ENCODE measurements around the gene CDH16.
"Not testable (repeated sequence)": the region's sequence is repeated elsewhere in the genome, so short reads cannot be mapped to it uniquely, and the experiment has no call there.

The CDH16 gene

DNA sequence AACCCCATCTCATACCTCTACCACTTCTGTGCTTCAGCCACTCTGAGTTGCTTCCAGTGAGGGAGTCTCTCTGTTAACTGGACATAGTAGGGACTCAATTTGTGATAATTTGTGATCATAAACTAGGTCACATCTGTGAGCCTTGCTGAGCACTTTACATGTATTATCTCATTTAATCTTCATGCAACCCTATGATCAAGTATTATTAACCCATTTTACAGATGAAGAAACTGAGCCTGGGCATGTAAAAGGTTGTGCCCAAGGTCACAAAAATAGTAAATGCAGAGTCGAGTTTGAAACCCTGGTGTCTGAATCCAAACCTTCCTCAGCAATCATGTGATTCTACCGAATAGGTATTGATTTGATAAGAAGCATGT is 19.8 kb downstream of the CDH16 start:
- no peaks in the 10 kb centered on the region for H3K36me3 ChIP-seq (ENCODE audit: control insufficient read depth, insufficient read depth, low read length)
- no peak for DNase-seq
- H3K27ac ChIP-seq (ENCODE audit: insufficient read depth, low read length, poor library complexity, severe bottlenecking), result no peak overlapping the region
- H3K4me1 ChIP-seq (ENCODE audit: control insufficient read depth, insufficient read depth, low read length, poor library complexity, severe bottlenecking), result no peaks in the 10 kb centered on the region
- no peak overlapping the region for H3K4me3 ChIP-seq (ENCODE audit: insufficient read depth, low read depth, low read length, poor library complexity, severe bottlenecking)
- no peaks in the 10 kb centered on the region for H3K9me3 ChIP-seq (ENCODE audit: control insufficient read depth, low read length)
- H3K27me3 ChIP-seq (replicated peaks; ENCODE audit: control insufficient read depth, insufficient read depth, low read length, poor library complexity, severe bottlenecking), result no peaks in the 10 kb centered on the region

DNA sequence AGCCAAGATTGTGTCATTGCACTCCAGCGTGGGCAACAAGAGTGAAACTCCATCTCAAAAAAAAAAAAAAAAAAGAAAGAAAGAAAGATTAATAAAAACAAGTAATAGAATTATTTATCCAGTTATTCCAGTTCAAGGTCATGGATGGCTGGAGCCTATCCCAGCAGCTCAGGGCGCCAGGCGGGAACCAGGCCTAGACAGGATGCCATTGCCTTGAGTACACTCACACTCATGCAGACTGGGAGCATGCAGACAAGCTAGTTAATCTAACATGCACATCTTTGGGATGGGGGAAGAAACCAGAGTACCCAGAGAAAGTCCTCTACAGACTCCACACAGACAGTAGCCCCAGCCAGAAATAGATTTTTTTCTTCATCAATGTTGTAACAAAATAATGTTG is 20.5 kb downstream of the CDH16 start:
- Histone ChIP-seq H3K27me3 (replicated peaks; ENCODE audit: control insufficient read depth, insufficient read depth, low read length, poor library complexity, severe bottlenecking) (no peaks in the 10 kb centered on the region), H3K27ac (ENCODE audit: insufficient read depth, low read length, poor library complexity, severe bottlenecking) (no peak overlapping the region), H3K36me3 (ENCODE audit: control insufficient read depth, insufficient read depth, low read length) (no peaks in the 10 kb centered on the region), H3K4me1 (ENCODE audit: control insufficient read depth, insufficient read depth, low read length, poor library complexity, severe bottlenecking) (no peaks in the 10 kb centered on the region), H3K9me3 (ENCODE audit: control insufficient read depth, low read length) (no peaks in the 10 kb centered on the region), H3K4me3 (ENCODE audit: insufficient read depth, low read depth, low read length, poor library complexity, severe bottlenecking) (no peak overlapping the region)
- no peak for DNase-seq

GRCh38 chr16:66896682-66897081 is 22.0 kb downstream of the CDH16 start:
- not testable (repeated sequence) for DNase-seq; H3K9me3 ChIP-seq (ENCODE audit: control insufficient read depth, low read length); H3K27me3 ChIP-seq (replicated peaks; ENCODE audit: control insufficient read depth, insufficient read depth, low read length, poor library complexity, severe bottlenecking); H3K36me3 ChIP-seq (ENCODE audit: control insufficient read depth, insufficient read depth, low read length); H3K4me3 ChIP-seq (ENCODE audit: insufficient read depth, low read depth, low read length, poor library complexity, severe bottlenecking); H3K4me1 ChIP-seq (ENCODE audit: control insufficient read depth, insufficient read depth, low read length, poor library complexity, severe bottlenecking); H3K27ac ChIP-seq (ENCODE audit: insufficient read depth, low read length, poor library complexity, severe bottlenecking)

GRCh38 chr16:66895999-66896398 is 22.7 kb downstream of the CDH16 start:
- no peak for DNase-seq
- no peaks in the 10 kb centered on the region for H3K4me1 ChIP-seq (ENCODE audit: control insufficient read depth, insufficient read depth, low read length, poor library complexity, severe bottlenecking)
- H3K27ac ChIP-seq (ENCODE audit: insufficient read depth, low read length, poor library complexity, severe bottlenecking), result no peak overlapping the region
- H3K4me3 ChIP-seq (ENCODE audit: insufficient read depth, low read depth, low read length, poor library complexity, severe bottlenecking), result no peak overlapping the region
- no peaks in the 10 kb centered on the region for H3K9me3 ChIP-seq (ENCODE audit: control insufficient read depth, low read length)
- no peaks in the 10 kb centered on the region for H3K27me3 ChIP-seq (replicated peaks; ENCODE audit: control insufficient read depth, insufficient read depth, low read length, poor library complexity, severe bottlenecking)
- H3K36me3 ChIP-seq (ENCODE audit: control insufficient read depth, insufficient read depth, low read length), result no peaks in the 10 kb centered on the region

DNA sequence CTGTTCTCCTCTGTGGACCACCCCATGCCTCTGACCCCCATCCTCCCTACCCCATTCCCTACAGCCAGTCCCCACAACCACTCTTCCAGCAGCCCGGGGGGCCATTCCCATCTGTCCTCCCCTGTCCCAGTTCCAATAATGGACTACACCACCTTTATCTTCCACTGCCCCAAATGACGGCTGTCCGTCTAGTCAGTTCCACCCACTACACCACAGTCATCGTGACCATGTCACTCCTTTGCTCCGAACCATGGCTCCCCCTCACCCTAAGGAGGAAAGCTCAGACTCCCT is 23.1 kb downstream of the CDH16 start:
- no peak overlapping the region for H3K27ac ChIP-seq (ENCODE audit: insufficient read depth, low read length, poor library complexity, severe bottlenecking)
- no peak overlapping the region for H3K4me3 ChIP-seq (ENCODE audit: insufficient read depth, low read depth, low read length, poor library complexity, severe bottlenecking)
- no peak for DNase-seq
- no peaks in the 10 kb centered on the region for H3K36me3 ChIP-seq (ENCODE audit: control insufficient read depth, insufficient read depth, low read length)
- no peaks in the 10 kb centered on the region for H3K4me1 ChIP-seq (ENCODE audit: control insufficient read depth, insufficient read depth, low read length, poor library complexity, severe bottlenecking)
- no peaks in the 10 kb centered on the region for H3K27me3 ChIP-seq (replicated peaks; ENCODE audit: control insufficient read depth, insufficient read depth, low read length, poor library complexity, severe bottlenecking)
- no peaks in the 10 kb centered on the region for H3K9me3 ChIP-seq (ENCODE audit: control insufficient read depth, low read length)

GRCh38 chr16:66894948-66895688 is 23.6 kb downstream of the CDH16 start:
- no peaks in the 10 kb centered on the region for H3K36me3 ChIP-seq (ENCODE audit: control insufficient read depth, insufficient read depth, low read length)
- H3K27me3 ChIP-seq (replicated peaks; ENCODE audit: control insufficient read depth, insufficient read depth, low read length, poor library complexity, severe bottlenecking), result no peaks in the 10 kb centered on the region
- no peaks in the 10 kb centered on the region for H3K9me3 ChIP-seq (ENCODE audit: control insufficient read depth, low read length)
- no peak overlapping the region for H3K27ac ChIP-seq (ENCODE audit: insufficient read depth, low read length, poor library complexity, severe bottlenecking)
- H3K4me3 ChIP-seq (ENCODE audit: insufficient read depth, low read depth, low read length, poor library complexity, severe bottlenecking), result no peak overlapping the region
- H3K4me1 ChIP-seq (ENCODE audit: control insufficient read depth, insufficient read depth, low read length, poor library complexity, severe bottlenecking), result no peaks in the 10 kb centered on the region
- DNase-seq, result peak in 2 of 3 donors; percentile 20 to 39

DNA sequence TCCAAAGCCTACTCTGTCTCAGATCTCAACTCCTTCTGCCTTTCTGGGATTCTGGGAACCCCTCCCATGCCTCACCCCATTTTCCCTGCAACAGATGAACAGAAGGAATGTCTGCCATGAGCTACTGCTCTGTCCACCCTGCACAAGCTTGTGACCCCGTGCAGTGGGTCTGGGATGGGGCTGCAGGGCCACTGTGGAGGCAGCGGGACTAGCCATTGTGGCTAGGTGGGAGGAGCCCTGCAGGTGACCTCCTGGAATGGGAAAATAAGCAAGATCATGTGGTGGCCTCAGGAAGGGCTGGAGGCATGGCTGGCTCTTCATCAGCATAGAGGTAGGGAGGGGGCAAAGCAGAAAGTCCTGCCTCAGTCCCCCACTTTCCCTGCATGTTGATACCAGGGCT is 24.6 kb downstream of the CDH16 start:
- Histone ChIP-seq H3K27me3 (replicated peaks; ENCODE audit: control insufficient read depth, insufficient read depth, low read length, poor library complexity, severe bottlenecking) (no peaks in the 10 kb centered on the region), H3K9me3 (ENCODE audit: control insufficient read depth, low read length) (no peaks in the 10 kb centered on the region), H3K27ac (ENCODE audit: insufficient read depth, low read length, poor library complexity, severe bottlenecking) (no peak overlapping the region), H3K4me1 (ENCODE audit: control insufficient read depth, insufficient read depth, low read length, poor library complexity, severe bottlenecking) (no peaks in the 10 kb centered on the region), H3K36me3 (ENCODE audit: control insufficient read depth, insufficient read depth, low read length) (peaks cover 2% of the 10 kb centered on the region), H3K4me3 (ENCODE audit: insufficient read depth, low read depth, low read length, poor library complexity, severe bottlenecking) (no peak overlapping the region)
- no peak for DNase-seq

DNA sequence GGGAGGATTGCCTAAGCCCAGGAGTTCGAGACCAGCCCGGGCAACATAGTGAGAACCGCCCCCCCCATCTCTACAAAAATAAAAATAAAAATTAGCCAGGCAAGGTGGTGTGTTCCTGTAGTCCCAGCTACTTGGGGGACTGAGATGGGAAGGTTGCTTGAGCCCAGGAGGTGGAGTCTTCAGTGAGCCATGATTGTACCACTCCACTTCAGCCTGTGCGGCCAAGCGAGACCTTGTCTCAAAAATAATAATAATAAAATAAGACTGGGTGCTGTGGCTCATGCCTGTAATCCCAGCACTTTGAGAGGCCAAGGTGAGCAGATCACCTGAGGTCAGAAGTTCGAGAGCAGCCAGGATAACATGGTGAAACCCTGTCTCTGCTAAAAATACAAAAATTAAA is 26.9 kb downstream of the CDH16 start:
- H3K9me3 ChIP-seq (ENCODE audit: control insufficient read depth, low read length), result no peaks in the 10 kb centered on the region
- H3K36me3 ChIP-seq (ENCODE audit: control insufficient read depth, insufficient read depth, low read length), result peaks cover 2% of the 10 kb centered on the region
- no peaks in the 10 kb centered on the region for H3K27me3 ChIP-seq (replicated peaks; ENCODE audit: control insufficient read depth, insufficient read depth, low read length, poor library complexity, severe bottlenecking)
- no peaks in the 10 kb centered on the region for H3K4me1 ChIP-seq (ENCODE audit: control insufficient read depth, insufficient read depth, low read length, poor library complexity, severe bottlenecking)
- no peak overlapping the region for H3K27ac ChIP-seq (ENCODE audit: insufficient read depth, low read length, poor library complexity, severe bottlenecking)
- DNase-seq, result no peak
- no peak overlapping the region for H3K4me3 ChIP-seq (ENCODE audit: insufficient read depth, low read depth, low read length, poor library complexity, severe bottlenecking)

GRCh38 chr16:66891360-66891759 is 27.3 kb downstream of the CDH16 start:
- DNase-seq, result no peak
- Histone ChIP-seq H3K27ac (ENCODE audit: insufficient read depth, low read length, poor library complexity, severe bottlenecking) (no peak overlapping the region), H3K36me3 (ENCODE audit: control insufficient read depth, insufficient read depth, low read length) (peaks cover 2% of the 10 kb centered on the region), H3K9me3 (ENCODE audit: control insufficient read depth, low read length) (no peaks in the 10 kb centered on the region), H3K4me3 (ENCODE audit: insufficient read depth, low read depth, low read length, poor library complexity, severe bottlenecking) (no peak overlapping the region), H3K4me1 (ENCODE audit: control insufficient read depth, insufficient read depth, low read length, poor library complexity, severe bottlenecking) (no peaks in the 10 kb centered on the region), H3K27me3 (replicated peaks; ENCODE audit: control insufficient read depth, insufficient read depth, low read length, poor library complexity, severe bottlenecking) (no peaks in the 10 kb centered on the region)

- DNase-seq, result no peak
- Histone ChIP-seq H3K36me3 (ENCODE audit: control insufficient read depth, insufficient read depth, low read length) (peaks cover 5% of the 10 kb centered on the region), H3K27ac (ENCODE audit: insufficient read depth, low read length, poor library complexity, severe bottlenecking) (no peak overlapping the region), H3K27me3 (replicated peaks; ENCODE audit: control insufficient read depth, insufficient read depth, low read length, poor library complexity, severe bottlenecking) (no peaks in the 10 kb centered on the region), H3K4me1 (ENCODE audit: control insufficient read depth, insufficient read depth, low read length, poor library complexity, severe bottlenecking) (no peaks in the 10 kb centered on the region), H3K9me3 (ENCODE audit: control insufficient read depth, low read length) (no peaks in the 10 kb centered on the region), H3K4me3 (ENCODE audit: insufficient read depth, low read depth, low read length, poor library complexity, severe bottlenecking) (no peak overlapping the region)
Measured at GRCh38 chr16:66890799-66891198, 27.9 kb downstream of the CDH16 start.

All from effector memory CD4-positive, alpha-beta T cell (primary cell).